SK-N-SH (cell line): ENCODE data around the gene MID1.

ENCODE experiments used
- CTCF ChIP-seq: fragments of 200-600 bp; sonication (generic); IDR thresholded peaks from 2 replicates; pipeline ENCODE4 v1.6.1; 2017; ENCODE audit warnings: antibody characterized with exemption, mild to moderate bottlenecking, moderate library complexity
- RCOR1 ChIP-seq: fragments of 150-350 bp; IDR thresholded peaks from 2 replicates; pipeline ENCODE4 v1.6.1; 2017; ENCODE audit warnings: antibody characterized with exemption, low read length
- TAF1 ChIP-seq: IDR thresholded peaks from 2 replicates; pipeline ENCODE4 v1.6.1; 2012; ENCODE audit warnings: low read depth, mild to moderate bottlenecking, low read length, moderate library complexity, borderline replicate concordance
- YY1 ChIP-seq: IDR thresholded peaks from 2 replicates; pipeline ENCODE4 v1.4.0; 2012; ENCODE audit warnings: low read depth, mild to moderate bottlenecking

- TF ChIP-seq CTCF (no peak), RCOR1 (no peak), YY1 (no peak), TAF1 (no peak)
These were observed 17.7 kb downstream of the MID1 start for GRCh38 chrX:10602646-10603045.
